ENCODE measurements around the gene INHBB.

The INHBB gene

GRCh38 chr2:120396861-120397811 lies 51.2 kb downstream of the INHBB start:
- no peak for DNase-seq (ENCODE audit: low read depth, low spot score)

- DNase-seq (ENCODE audit: low read depth, low spot score): no peak
Observed at GRCh38 chr2:120398051-120398995, 52.4 kb downstream of the INHBB start.

- DNase-seq (ENCODE audit: low read depth, low spot score): no peak
Observed at GRCh38 chr2:120398996-120399888, 53.3 kb downstream of the INHBB start.

DNA sequence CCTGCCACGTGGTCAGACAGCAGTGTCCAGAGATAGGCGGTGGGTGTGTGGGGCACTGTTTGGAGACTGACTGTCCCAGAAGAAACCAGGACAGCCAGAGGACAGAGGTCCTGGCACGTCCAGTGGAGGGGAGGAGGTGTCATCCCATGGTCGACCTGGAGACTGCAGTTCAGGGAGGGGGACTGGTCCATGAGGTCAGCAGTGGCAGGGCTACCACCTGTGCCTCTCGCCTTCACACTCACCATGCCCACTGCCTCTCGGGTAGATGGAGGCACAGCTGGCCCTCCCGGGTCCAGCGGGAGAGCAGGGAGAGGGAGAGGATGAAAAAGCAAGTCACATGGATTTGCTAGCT lies 53.9 kb downstream of the INHBB start:
- no peak for DNase-seq (ENCODE audit: low read depth, low spot score)

DNA sequence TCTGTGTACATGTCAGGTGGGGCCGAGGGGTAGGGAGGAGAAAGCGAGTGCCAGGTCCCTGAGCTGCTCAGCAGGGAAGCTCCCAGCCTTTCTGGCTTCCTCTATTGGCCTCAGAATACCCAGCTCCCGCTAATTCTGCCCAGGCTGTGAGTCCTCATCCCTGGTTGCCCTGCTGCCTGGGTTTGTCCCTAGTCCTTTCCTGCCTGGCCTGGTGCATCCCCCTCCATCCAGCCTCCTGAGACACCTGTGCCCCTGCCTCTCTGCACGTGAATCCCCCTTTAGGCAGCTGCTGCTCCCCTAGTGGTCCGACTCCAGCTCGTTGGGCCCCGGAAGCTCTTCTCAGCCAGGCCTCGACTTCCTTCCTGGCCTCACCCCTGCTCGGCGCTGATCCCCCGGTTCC lies 54.6 kb downstream of the INHBB start:
- no peak for DNase-seq (ENCODE audit: low read depth, low spot score)

All from brain pericyte (primary cell).